ENCODE results near the gene GOLGA2.

Gene GOLGA2

GRCh38 chr9:128208946-128209669, 66.7 kb downstream of the GOLGA2 start:
- peak; percentile 37 for DNase-seq

- DNase-seq, result no peak
Observed at GRCh38 chr9:128208386-128208785, 67.4 kb downstream of the GOLGA2 start.

DNA sequence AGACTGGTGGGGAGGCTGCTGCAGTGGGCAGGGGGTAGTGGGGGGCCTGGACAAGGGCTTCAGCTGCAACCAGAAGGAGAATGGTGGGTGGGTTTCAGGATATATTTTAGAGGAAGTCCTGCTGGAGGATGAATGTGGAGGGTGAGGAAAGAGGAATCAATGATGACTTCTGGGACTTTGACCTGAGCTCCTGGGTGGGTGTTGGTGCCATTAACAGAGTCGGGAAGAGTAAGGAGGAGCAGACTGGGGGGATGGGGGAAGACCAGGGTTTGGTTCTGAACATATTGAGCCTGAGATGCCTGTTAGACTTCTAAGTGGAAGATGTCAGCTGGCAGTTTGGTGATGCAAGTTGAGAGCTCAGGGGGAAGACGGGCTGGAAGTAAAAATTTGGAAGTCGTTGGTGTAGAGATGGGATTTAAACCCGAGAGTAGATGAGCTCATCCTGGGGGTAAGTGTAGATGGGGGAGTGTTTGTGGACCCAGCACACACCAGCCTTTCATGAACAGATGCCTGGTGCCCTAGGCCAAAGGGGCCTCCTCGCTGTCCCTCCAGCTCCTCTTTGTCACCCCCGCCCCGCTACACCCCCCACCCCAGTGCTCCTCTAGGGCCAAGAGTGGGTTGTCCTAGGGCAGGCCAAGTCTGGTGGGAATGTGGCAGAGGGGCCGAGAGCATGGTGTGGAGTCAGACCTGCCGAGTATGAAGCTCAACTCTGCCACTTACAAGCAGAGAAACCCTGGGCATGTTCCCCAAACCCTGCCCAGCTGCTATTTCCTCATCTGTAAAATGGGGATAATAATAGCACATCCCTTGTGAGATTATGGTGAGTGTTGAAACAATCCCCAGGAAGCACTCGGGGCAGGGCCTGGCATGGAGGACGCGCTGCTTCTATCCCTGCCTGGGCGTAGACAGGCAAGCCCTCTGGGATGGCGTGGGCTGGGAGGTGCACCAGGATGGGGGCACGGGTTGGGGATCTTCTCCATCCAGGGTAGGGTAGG, 68.6 kb downstream of the GOLGA2 start:
- peak; percentile 26 for DNase-seq

- peak; percentile 29 for DNase-seq
Observed at GRCh38 chr9:128206484-128206883, 69.3 kb downstream of the GOLGA2 start.

Data from islet precursor cell (in vitro differentiated cells).